PC-3 (cell line): ENCODE results near the gene ATG4B.

Source experiments
- EZH2 ChIP-seq: fragments of 300-600 bp; sonication (generic); IDR thresholded peaks from one replicate; pipeline ENCODE4 v1.6.1; 2017; ENCODE audit warnings: antibody characterized with exemption, mild to moderate bottlenecking, low read length; ENCODE audit not compliant: unreplicated experiment
- TF ChIP-seq, protein P1 (sequence below): fragments of 300-600 bp; sonication (generic); conservative IDR thresholded peaks from 2 replicates; pipeline ENCODE4 v1.5.1; 2017; ENCODE audit warnings: antibody characterized with exemption, low read depth, mild to moderate bottlenecking, low read length

GRCh38 chr2:241612156-241613016, 25.1 kb upstream of the ATG4B start:
- TF ChIP-seq, protein P1, sequence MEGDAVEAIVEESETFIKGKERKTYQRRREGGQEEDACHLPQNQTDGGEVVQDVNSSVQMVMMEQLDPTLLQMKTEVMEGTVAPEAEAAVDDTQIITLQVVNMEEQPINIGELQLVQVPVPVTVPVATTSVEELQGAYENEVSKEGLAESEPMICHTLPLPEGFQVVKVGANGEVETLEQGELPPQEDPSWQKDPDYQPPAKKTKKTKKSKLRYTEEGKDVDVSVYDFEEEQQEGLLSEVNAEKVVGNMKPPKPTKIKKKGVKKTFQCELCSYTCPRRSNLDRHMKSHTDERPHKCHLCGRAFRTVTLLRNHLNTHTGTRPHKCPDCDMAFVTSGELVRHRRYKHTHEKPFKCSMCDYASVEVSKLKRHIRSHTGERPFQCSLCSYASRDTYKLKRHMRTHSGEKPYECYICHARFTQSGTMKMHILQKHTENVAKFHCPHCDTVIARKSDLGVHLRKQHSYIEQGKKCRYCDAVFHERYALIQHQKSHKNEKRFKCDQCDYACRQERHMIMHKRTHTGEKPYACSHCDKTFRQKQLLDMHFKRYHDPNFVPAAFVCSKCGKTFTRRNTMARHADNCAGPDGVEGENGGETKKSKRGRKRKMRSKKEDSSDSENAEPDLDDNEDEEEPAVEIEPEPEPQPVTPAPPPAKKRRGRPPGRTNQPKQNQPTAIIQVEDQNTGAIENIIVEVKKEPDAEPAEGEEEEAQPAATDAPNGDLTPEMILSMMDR: no peak
- no peak for TF ChIP-seq EZH2
